ENCODE data around the gene PTPRN2. TPM values are rescaled to one million over a fixed set of nuclear protein-coding genes. Genes with fewer than 3 reads are reported as not detected.

The PTPRN2 gene
- total RNA-seq, 8 experiments from 2014 or later, result 0.10 to 19.7 (median 10.8) TPM; not detected in 1

DNA sequence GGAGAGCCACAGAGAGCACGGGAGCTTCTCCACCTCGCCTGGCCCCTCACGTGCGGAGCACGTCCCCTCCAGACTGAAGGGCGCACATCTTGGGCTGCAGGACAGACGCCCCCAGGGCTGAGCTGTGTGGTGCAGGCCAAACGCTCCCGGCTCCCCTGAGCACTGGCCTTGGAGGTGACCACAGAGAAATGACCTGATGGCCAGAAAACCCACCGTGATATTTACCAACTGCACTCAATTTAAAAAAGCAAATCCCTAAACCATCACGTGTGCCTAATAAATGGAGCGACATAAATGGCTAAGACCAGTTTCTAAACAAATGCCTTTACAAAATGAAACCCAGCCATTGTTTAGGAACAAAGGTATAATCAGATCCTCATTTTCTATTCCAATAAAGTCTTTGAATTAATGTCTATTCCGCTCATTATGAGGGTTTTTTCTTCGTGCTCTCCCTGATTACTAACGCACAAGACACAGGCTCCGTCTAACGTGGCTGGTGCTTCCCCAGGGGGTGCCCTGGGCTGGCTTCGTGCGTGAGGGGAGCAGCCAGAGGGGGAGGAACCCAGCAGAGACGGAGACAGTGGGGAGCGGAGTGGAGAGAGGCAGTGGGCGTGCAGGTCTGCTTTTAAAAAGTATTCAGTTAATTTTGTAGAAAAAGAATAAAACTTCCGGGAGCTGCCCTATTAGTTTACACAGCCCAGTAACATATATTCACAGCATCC is 1060.5 kb downstream of the PTPRN2 start:
- peaks cover 0 to 16% of the 10 kb centered on the region in 2 donors for H3K4me1 ChIP-seq (replicated peaks in 1 of 2)
- no peak overlapping the region for H3K4me3 ChIP-seq
- ATAC-seq (replicated peaks in 6 of 8), result peak in 4 of 8 experiments; percentile 23 to 67 (median 58)
- 9 to 79% (median 65%) methylated on average over 2 to 13 of the region's 23 CpGs; no CpG with 5 or more reads in 2 of the 10 experiments for WGBS, 10 experiments
- in situ Hi-C loops (cut with MboI; ENCODE audit: low pct_unique_long_range_greater_than_20kb in 2 of 9, low sequenced_read_pairs in 9 of 9, unreplicated experiment in 9 of 9), result no loop called here
- no peak overlapping the region for H3K27ac ChIP-seq

DNA sequence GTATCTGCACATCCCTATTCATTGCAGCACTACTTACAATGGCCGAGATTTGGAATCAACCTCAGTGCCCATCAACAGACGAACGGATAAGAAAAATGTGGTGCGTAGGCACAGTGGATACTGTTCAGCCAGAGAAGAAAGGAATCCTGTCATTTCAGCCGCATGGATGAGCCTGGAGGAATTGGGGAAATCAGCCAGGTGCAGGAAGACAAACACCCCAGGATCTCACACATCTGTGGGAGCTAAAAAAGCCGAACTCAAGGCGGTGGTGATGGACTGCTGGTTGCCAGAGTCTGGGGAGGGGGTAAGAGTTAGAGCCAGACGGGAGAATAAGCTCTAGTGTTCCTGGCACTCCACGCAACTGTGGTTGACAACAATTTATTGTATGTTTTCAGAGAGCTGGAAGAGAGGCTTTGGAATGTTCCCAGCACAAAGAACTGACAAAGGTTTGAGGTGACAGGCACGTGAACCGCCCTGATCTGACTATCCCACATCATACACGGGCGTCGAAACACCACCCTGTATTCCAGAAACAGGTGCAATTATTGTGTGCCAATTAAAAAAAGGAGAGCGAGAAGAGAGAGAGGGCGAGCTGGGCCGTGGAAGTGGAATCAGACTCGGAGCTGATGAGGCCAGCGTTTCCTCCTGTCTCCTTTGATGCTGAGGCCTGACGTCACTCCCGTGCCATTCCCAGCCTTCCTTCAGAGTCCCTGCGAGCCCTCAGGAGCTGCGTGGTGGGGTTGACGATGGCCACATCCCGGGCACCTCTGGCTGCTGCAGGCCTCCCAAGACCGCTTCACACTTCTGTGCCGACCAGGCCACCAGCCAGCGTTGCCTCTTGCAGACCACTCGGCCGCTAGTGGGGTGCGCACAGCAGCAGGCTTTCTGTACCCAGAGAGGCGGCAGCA is 1061.4 kb downstream of the PTPRN2 start:
- WGBS, 10 experiments, result 6 to 85% (median 41%) methylated on average over 2 to 15 of the region's 32 CpGs; no CpG with 5 or more reads in 4 of the 10 experiments
- ATAC-seq (replicated peaks in 6 of 8), result peak in 4 of 8 experiments; percentile 47 to 64 (median 50)
- in situ Hi-C loops (cut with MboI; ENCODE audit: low pct_unique_long_range_greater_than_20kb in 2 of 9, low sequenced_read_pairs in 9 of 9, unreplicated experiment in 9 of 9), result no loop called here
- Histone ChIP-seq H3K27ac (no peak overlapping the region), H3K4me3 (no peak overlapping the region), H3K4me1 (replicated peaks in 1 of 2) (peaks cover 0 to 19% of the 10 kb centered on the region in 2 donors)

- 15 to 92% (median 63%) methylated on average over 2 to 14 of the region's 23 CpGs; no CpG with 5 or more reads in 2 of the 10 experiments for WGBS, 10 experiments
- no peak overlapping the region for H3K4me3 ChIP-seq
- in situ Hi-C loops (cut with MboI; ENCODE audit: low pct_unique_long_range_greater_than_20kb in 2 of 9, low sequenced_read_pairs in 9 of 9, unreplicated experiment in 9 of 9), result no loop called here
- H3K4me1 ChIP-seq (replicated peaks in 1 of 2), result peaks cover 0 to 19% of the 10 kb centered on the region in 2 donors
- ATAC-seq (replicated peaks in 6 of 8), result no peak
- no peak overlapping the region for H3K27ac ChIP-seq
These were observed 1062.1 kb downstream of the PTPRN2 start for GRCh38 chr7:157525491-157525915.

DNA sequence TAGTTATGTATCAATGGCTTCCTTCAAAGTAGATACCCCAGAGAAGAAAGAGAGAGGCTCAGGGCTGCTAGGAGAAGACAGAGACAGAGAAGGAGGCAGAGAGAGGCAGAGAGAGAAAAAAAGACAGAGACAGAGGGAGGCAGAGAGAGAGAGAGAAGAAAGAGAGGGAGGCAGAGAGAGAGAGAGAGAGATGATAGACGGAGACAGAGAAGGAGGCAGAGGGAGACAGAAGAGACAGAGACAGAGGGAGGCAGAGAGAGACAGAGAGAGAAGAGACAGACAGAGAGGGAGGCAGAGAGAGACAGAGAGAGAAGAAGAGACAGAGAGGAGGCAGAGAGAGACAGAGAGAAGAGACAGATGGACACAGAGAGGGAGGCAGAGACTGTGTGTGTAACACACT is 1062.9 kb downstream of the PTPRN2 start:
- in situ Hi-C loops (cut with MboI; ENCODE audit: low pct_unique_long_range_greater_than_20kb in 2 of 9, low sequenced_read_pairs in 9 of 9, unreplicated experiment in 9 of 9), result no loop called here
- 3 to 100% (median 61%) methylated on average over 1 of the region's 1 CpG; no CpG with 5 or more reads in 1 of the 10 experiments for WGBS, 10 experiments
- no peak for ATAC-seq (replicated peaks in 6 of 8)
- H3K27ac ChIP-seq, result no peak overlapping the region
- H3K4me3 ChIP-seq, result no peak overlapping the region
- peaks cover 2 to 24% of the 10 kb centered on the region in 2 donors for H3K4me1 ChIP-seq (replicated peaks in 1 of 2)

GRCh38 chr7:157523766-157524421 is 1063.7 kb downstream of the PTPRN2 start:
- no peak overlapping the region for H3K4me3 ChIP-seq
- peaks cover 4 to 25% of the 10 kb centered on the region in 2 donors for H3K4me1 ChIP-seq (replicated peaks in 1 of 2)
- H3K27ac ChIP-seq, result no peak overlapping the region
- in situ Hi-C loops (cut with MboI; ENCODE audit: low pct_unique_long_range_greater_than_20kb in 2 of 9, low sequenced_read_pairs in 9 of 9, unreplicated experiment in 9 of 9), result no loop called here
- no CpG with 5 or more reads among the region's 20 CpGs for WGBS, 10 experiments
- ATAC-seq (replicated peaks in 6 of 8), result no peak

- Histone ChIP-seq H3K4me3 (no peak overlapping the region), H3K27ac (no peak overlapping the region), H3K4me1 (replicated peaks in 1 of 2) (peaks cover 4 to 25% of the 10 kb centered on the region in 2 donors)
- WGBS, 10 experiments, result 20 to 60% (median 25%) methylated on average over 1 to 5 of the region's 13 CpGs; no CpG with 5 or more reads in 7 of the 10 experiments
- in situ Hi-C loops (cut with MboI; ENCODE audit: low pct_unique_long_range_greater_than_20kb in 2 of 9, low sequenced_read_pairs in 9 of 9, unreplicated experiment in 9 of 9), result no loop called here
- no peak for ATAC-seq (replicated peaks in 6 of 8)
These were observed 1064.3 kb downstream of the PTPRN2 start for GRCh38 chr7:157523371-157523765.

- 0 to 50% (median 25%) methylated on average over 1 to 4 of the region's 9 CpGs; no CpG with 5 or more reads in 6 of the 10 experiments for WGBS, 10 experiments
- Histone ChIP-seq H3K4me3 (no peak overlapping the region), H3K27ac (no peak overlapping the region), H3K4me1 (replicated peaks in 1 of 2) (peaks cover 7 to 25% of the 10 kb centered on the region in 2 donors)
- in situ Hi-C loops (cut with MboI; ENCODE audit: low pct_unique_long_range_greater_than_20kb in 2 of 9, low sequenced_read_pairs in 9 of 9, unreplicated experiment in 9 of 9), result no loop called here
- no peak for ATAC-seq (replicated peaks in 6 of 8)
These were observed 1064.7 kb downstream of the PTPRN2 start for GRCh38 chr7:157522954-157523353.

GRCh38 chr7:157522189-157522588 is 1065.4 kb downstream of the PTPRN2 start:
- in situ Hi-C loops (cut with MboI; ENCODE audit: low pct_unique_long_range_greater_than_20kb in 2 of 9, low sequenced_read_pairs in 9 of 9, unreplicated experiment in 9 of 9), result no loop called here
- peaks cover 7 to 23% of the 10 kb centered on the region in 2 donors for H3K4me1 ChIP-seq (replicated peaks in 1 of 2)
- no peak for ATAC-seq (replicated peaks in 6 of 8)
- no peak overlapping the region for H3K27ac ChIP-seq
- 30 to 100% (median 88%) methylated on average over 1 to 4 of the region's 18 CpGs; no CpG with 5 or more reads in 4 of the 10 experiments for WGBS, 10 experiments
- H3K4me3 ChIP-seq, result no peak overlapping the region

GRCh38 chr7:157521752-157522151 is 1065.9 kb downstream of the PTPRN2 start:
- no peak overlapping the region for H3K4me3 ChIP-seq
- WGBS, 10 experiments, result 30 to 95% (median 87%) methylated on average over 2 to 14 of the region's 18 CpGs; no CpG with 5 or more reads in 1 of the 10 experiments
- in situ Hi-C loops (cut with MboI; ENCODE audit: low pct_unique_long_range_greater_than_20kb in 2 of 9, low sequenced_read_pairs in 9 of 9, unreplicated experiment in 9 of 9), result no loop called here

GRCh38 chr7:157521061-157521731 is 1066.4 kb downstream of the PTPRN2 start:
- in situ Hi-C loops (cut with MboI; ENCODE audit: low pct_unique_long_range_greater_than_20kb in 2 of 9, low sequenced_read_pairs in 9 of 9, unreplicated experiment in 9 of 9), result no loop called here
- H3K4me3 ChIP-seq, result no peak overlapping the region
- no peak overlapping the region for H3K27ac ChIP-seq
- peaks cover 7 to 13% of the 10 kb centered on the region in 2 donors for H3K4me1 ChIP-seq (replicated peaks in 1 of 2)
- 29 to 100% (median 80%) methylated on average over 1 to 4 of the region's 28 CpGs; no CpG with 5 or more reads in 7 of the 10 experiments for WGBS, 10 experiments
- ATAC-seq (replicated peaks in 6 of 8), result no peak

More at GRCh38 chr7:157521752-157522151, 1065.9 kb downstream of the PTPRN2 start:
- H3K27ac ChIP-seq, result no peak overlapping the region
- peaks cover 7 to 19% of the 10 kb centered on the region in 2 donors for H3K4me1 ChIP-seq (replicated peaks in 1 of 2)
- ATAC-seq (replicated peaks in 6 of 8), result no peak

GRCh38 chr7:157520249-157520648 is 1067.4 kb downstream of the PTPRN2 start:
- H3K4me1 ChIP-seq (replicated peaks in 1 of 2), result peaks cover 7 to 8% of the 10 kb centered on the region in 2 donors
- in situ Hi-C loops (cut with MboI; ENCODE audit: low pct_unique_long_range_greater_than_20kb in 2 of 9, low sequenced_read_pairs in 9 of 9, unreplicated experiment in 9 of 9), result no loop called here
- WGBS, 10 experiments, result 0 to 80% (median 55%) methylated on average over 1 to 4 of the region's 8 CpGs; no CpG with 5 or more reads in 4 of the 10 experiments
- ATAC-seq (replicated peaks in 6 of 8), result no peak
- H3K4me3 ChIP-seq, result no peak overlapping the region
- no peak overlapping the region for H3K27ac ChIP-seq

DNA sequence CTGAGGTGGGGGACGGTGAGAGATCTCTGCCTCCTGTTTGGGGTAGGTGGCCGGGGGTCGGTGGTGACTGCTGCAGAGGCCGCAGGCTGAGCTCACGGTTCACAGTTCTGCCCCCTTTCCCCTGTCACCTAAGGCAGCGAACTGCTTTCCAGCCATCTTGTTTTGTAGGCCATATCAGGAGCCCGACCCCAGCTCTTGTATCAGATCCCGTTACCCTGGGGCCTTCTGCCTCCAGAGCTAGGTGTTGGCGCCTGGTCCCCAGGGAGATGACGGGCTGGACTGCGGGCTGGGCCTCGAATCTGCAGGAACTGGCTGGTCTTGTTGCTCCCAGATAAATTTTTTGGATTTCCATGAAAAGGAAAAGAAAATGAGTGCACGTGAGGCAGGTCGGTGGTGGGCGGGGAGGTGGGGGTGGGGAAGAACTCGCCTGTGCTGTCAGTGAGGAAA is 1067.8 kb downstream of the PTPRN2 start:
- in situ Hi-C loops (cut with MboI; ENCODE audit: low pct_unique_long_range_greater_than_20kb in 2 of 9, low sequenced_read_pairs in 9 of 9, unreplicated experiment in 9 of 9), result no loop called here
- no peak overlapping the region for H3K4me3 ChIP-seq
- peak in 1 of 8 experiments; percentile 29 for ATAC-seq (replicated peaks in 6 of 8)
- 0 to 96% (median 67%) methylated on average over 1 to 6 of the region's 16 CpGs; no CpG with 5 or more reads in 5 of the 10 experiments for WGBS, 10 experiments
- H3K4me1 ChIP-seq (replicated peaks in 1 of 2), result peaks cover 7 to 8% of the 10 kb centered on the region in 2 donors
- H3K27ac ChIP-seq, result no peak overlapping the region
